ENCODE measurements around the gene RASSF5.

RASSF5 gene

GRCh38 chr1:206516728-206516990 lies 9.3 kb downstream of the RASSF5 start:
- no peak for DNase-seq (ENCODE audit: low read depth)

GRCh38 chr1:206517784-206518183 lies 10.5 kb downstream of the RASSF5 start:
- DNase-seq (ENCODE audit: low read depth), result no peak

DNA sequence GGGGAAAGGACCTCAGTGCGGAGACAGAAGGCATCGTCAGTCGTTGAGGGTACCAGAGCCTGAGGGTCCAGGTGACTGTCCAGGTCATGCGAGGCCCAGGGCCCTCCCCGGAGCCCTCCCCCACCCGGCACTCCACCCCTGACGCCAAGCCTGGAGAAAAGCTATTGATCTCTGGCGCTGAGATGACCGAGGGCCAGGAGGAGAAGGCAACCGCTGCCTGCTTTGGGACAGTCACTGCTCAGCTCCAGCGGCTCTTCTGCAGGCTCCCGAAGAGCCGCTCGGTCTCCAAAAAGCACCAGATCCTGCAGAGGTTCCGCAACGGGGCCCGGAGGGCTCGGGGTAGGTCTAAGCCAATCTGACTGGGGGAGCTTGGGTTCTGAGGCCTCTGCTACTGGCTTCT lies 10.9 kb downstream of the RASSF5 start:
- no peak for DNase-seq (ENCODE audit: low read depth)

GRCh38 chr1:206518743-206519142 lies 11.4 kb downstream of the RASSF5 start:
- no peak for DNase-seq (ENCODE audit: low read depth)

- no peak for DNase-seq (ENCODE audit: low read depth)
Measured at GRCh38 chr1:206521127-206521526, 13.8 kb downstream of the RASSF5 start.

DNA sequence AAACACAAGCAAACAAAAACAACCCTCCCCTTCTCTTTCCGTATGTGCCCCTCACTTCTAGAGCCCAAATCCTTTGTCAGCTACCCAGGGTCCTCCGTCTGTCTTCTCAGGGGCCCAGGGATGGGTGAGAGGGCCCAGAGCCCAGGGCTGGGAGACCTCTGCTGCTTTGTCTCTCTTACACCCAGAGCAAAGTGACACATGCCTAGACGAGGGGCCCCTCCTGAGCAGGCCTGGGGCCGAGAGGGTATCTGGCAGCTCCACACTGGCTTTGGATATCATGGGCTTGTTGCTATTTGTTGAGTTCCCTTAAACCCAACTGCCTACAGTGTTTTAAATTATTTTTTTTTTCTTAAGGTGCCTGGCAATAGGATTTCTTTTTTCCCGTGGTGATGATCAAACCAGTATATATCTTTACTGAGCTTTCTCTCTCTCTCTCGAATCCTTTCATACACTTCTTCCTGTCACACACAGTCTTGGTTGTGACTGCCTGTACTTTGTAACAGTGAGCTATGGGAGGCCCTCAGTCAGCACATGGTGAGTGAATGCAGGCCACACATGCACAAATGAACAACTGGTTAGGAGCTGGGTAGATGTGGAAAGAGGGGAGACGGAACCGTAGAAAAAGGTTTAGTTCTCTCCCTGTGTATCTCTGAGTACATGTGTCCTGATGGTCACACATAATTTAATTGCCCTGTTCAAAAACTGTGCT lies 14.5 kb downstream of the RASSF5 start:
- DNase-seq (ENCODE audit: low read depth), result no peak

DNA sequence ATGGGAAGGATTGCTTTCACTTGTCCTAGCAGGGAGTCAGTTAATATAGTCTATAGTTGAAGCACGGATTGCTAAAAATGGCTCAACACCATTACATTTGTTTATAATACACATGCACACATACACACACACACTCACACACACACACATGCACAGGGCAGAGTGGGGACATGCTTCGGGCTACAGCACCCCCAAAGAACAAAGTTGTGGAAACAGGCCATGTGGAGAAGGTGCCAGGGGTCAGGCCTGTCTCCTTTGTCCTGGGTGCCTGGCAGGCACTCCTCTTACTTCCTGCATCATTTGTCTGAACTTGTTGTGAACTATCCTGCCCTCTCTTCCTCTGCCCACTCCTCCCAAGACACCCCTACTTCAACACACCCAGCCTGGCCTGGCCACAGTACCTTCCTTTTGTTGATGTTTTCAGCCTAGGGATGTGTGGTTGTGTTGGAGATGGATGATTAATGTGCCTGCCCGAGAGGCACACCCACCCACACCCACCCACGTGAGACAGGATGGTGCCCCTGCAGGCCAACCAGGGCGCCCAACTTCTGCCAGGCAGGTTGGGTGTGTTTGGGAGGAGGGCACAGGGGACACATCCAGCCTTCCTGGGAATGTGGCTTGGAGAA lies 17.5 kb downstream of the RASSF5 start:
- DNase-seq (ENCODE audit: low read depth), result no peak

DNA sequence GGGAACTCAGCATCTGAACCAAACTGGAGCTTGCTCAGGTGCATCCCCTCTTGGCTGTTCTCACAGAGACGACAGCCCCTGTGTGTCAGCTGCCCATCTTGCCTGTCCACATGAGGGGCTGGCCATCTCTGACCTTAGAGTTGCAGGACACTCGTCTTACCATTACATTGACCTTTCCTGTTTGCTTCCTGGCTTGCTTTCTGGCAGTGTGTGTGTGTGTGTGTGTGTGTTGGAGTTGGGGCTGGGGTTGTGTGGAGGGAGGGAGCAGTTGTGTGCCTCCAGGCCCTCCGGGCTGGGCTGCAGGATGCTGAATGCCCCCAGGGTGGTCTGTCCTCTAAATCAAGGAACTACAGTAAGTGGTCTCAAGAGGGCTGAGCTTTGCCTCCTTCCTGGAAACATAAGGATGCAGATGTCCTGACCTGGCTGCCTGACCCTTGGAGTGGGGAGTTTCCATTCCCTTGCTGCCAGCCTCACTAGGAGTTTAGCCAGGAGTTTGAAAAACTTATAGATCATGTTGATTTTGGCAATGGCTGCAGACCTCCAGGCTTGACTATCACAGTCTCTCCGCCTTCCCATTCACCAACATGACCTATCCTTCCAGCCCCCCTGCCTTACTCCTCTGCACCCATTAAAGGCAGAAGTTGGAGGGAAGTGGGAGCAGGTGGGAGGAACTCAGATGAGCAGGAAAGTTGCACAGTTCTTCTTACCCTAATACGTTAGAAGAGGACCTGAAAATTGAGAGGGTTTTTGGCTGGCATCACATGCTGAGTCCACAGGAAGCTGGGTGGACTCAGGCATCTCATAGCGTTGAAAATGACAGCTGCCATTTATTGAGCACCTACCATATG lies 19.0 kb downstream of the RASSF5 start:
- no peak for DNase-seq (ENCODE audit: low read depth)

DNA sequence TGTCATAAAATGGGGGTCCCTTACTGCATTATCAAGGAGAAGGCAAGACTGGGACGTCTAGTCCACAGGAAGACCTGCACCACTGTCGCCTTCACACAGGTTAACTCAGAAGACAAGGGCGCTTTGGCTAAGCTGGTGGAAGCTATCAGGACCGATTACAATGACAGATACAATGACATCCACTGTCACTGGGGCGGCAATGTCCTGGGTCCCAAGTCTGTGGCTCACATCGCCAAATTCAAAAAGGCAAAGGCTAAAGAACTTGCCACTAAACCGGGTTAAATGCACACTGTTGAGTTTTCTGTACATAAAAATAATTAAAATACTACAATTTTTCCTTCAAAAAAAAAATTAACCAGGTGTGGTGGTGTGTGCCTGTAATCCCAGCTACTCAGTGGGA lies 22.1 kb downstream of the RASSF5 start:
- no peak for DNase-seq (ENCODE audit: low read depth)

GRCh38 chr1:206532368-206532767 lies 25.0 kb downstream of the RASSF5 start:
- no peak for DNase-seq (ENCODE audit: low read depth)

DNA sequence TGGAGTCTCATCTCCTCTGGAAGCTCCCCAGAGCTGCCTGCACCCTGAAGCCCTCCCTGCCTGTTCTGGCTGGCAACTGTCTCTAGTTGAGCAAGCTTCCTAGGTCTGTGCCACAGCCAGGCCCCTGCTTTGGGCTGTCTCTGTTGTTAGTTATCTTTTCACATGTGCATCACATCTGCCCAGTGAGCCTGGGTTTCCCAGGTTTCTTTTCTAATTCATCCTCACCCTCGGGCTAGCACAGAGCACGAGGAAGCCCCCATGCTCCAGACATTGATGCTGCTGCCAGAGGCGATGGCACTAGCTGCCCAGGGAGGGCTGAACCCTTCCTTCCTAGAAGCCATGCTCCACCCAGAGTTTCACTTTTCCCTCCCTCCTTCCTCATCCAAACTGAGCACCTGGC lies 27.2 kb downstream of the RASSF5 start:
- DNase-seq (ENCODE audit: low read depth), result no peak

GRCh38 chr1:206535853-206536188 lies 28.5 kb downstream of the RASSF5 start:
- DNase-seq (ENCODE audit: low read depth), result no peak

DNA sequence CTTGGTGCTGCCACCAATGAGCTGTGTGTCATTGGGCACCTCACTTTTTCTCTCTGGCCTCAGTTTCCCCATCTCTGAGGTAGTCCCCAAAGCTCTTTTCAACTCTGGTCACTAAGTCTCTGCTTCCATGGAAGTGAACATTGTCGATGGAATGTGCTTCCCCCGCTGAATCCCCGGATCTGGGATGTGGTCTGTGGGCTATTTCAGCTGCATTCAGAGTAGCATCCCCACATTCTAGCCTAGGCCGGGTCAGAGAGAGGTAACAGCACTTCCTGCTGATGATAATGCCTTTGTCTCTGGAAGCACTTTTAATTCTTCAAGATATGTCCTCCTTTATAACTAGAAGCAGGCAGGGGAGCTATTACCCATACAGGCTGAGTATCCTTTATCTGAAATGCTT lies 29.8 kb downstream of the RASSF5 start:
- no peak for DNase-seq (ENCODE audit: low read depth)

GRCh38 chr1:206538086-206538770 lies 30.9 kb downstream of the RASSF5 start:
- no peak for DNase-seq (ENCODE audit: low read depth)

GRCh38 chr1:206538901-206539640 lies 31.7 kb downstream of the RASSF5 start:
- DNase-seq (ENCODE audit: low read depth), result no peak

DNA sequence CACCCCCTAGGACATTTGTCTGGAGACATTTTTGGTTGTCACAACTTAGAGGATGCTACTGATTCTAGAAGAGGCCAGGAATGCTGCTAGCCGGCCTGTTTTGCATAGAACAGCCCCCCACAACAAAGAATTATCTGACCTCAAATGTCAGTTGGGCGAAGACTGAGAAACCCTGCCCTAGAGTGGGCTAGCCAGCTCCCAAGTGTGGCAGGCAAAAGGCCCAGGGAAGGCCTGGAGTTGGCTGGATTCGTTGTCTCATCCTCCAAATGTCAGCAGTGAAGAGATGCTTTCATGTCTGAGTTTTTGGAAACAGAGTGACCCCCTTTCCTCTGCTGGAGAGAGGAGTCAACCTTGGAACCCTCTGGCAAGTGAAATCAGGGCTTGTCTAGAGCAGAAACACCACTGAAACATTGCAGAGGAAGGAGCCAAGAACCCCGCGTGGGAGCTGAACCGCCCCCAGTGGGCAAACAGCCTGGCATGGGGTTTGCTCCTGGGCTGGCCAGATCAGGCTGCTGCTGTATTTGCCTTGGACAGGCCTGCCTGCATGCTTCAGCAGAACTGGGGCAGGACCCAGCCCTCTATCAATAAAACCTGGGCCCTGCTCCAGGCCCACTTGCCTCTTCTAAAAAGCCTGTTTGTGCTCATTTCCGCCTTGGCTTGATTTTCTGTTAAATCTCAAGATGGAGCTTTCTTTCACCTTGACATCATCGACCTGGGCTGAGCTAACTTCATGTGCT lies 32.9 kb downstream of the RASSF5 start:
- DNase-seq (ENCODE audit: low read depth), result no peak

DNA sequence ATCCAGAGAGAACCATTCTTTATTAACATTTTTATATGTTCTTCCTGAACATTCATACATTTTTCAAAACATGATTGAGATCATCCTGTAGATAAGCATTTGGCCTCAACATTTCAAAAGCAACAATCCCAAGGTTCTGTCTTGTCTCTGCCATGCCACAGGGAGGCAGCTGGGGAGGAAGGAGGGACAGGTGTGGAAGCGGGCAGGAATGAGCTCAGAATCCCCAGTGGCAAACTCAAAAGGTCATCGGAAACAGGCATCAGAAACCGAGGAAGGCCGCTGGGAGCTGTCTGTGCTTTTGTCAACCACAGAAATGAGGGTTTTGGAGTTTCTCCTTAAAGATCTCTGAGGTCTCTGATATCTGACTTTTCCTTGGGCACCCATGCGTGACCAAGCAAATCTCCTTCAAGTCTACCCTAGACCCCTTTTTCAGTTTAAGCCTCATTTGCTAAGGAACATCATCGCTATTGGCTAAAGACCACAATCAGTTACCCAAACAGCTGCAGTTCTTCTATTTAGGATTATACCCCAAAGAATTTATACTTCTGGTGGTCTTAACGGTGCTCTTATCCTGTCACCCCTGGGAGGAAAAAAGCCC lies 34.0 kb downstream of the RASSF5 start:
- no peak for DNase-seq (ENCODE audit: low read depth)

DNA sequence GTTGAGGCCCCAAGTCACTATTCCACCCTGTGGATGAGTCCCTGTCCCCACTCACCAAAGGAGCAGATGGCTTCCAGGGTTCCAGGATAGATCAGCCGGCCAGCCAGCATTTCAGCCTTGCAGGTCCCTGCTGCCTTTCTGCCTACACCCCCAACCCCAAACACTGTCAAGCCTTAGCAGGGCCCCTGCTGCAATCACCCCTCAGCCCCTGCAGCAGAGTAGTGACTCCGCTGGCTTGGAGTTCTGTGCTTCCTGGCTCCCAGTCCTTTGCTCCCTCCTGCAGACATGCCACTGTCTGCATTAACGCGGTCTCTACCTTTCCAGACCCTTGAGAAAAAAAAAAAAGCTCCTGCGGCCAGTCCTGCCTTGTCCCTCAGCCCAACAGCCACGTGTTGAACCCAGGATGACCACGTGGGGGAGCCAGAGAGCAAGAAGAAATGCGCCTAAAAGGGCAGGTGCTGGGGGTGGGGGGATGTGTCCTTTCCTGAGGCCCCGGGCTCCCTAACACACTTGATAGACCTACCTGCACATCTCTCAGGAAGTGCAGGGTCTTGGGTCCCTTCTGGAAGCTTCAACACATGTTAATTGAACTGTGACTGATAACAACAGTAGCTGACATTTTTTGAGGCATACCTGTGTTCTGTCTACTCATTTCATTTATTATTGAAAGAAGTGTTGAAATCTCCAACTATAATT lies 37.4 kb downstream of the RASSF5 start:
- DNase-seq (ENCODE audit: low read depth), result peak; percentile 79

DNA sequence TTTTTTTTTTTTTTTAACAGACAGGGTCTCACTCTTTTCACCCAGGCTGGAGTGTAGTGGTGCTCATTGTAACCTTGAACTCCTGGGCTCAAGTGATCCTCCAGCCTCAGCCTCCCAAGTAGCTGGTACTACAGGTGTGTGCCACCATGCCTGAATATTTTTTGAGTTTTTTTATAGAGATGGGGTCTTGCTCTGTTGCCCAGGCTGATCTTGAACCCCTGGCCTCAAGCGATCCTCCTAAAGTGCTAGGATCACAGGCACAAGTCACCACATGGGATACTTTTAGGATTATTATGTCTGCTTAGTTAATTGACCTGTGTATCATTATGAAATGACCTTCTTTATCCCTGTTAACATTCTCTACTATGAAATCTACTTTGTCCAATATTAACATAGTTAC lies 38.0 kb downstream of the RASSF5 start:
- DNase-seq (ENCODE audit: low read depth), result no peak

DNA sequence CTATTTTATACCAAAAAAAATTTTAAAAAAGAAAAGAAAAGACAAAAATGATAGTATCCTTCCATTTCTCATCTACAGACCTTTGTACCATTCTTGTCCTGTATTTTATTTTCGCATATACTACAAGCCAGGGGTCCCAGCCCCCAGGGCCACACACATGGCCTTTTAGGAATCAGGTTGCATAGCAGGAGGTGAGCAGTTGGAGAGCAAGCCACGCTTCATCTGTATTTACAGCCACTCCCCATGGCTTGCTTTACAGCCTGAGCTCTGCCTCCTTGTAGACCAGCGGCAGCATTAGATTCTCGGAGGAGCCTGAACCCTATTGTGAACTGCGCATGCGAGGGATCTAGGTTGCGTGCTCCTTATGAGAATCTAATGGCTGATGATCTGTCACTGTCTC lies 39.8 kb downstream of the RASSF5 start:
- DNase-seq (ENCODE audit: low read depth), result no peak

DNA sequence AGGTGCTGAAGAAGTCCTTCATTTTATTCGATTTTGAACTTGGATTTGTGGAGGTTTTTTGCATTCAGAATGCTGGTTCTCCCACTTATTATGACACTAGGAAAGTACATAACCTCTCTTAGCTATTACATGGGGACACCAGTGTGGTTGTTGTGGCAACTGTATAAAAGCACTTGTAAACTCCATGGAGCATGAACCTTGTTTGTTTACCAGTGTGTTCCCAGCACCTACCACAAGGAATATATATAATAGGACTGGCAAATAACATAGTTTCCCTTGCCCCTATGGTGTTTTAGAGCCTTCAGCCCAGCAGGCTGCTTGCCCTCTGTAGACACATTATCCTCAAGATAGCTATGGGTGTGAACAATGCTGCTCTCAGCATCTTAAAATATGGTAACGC lies 43.1 kb downstream of the RASSF5 start:
- DNase-seq (ENCODE audit: low read depth), result no peak
